Measurements from ENCODE around the gene SPATA21. TPM values are rescaled to one million over a fixed set of nuclear protein-coding genes. Genes with fewer than 3 reads are reported as not detected.

SPATA21 gene
- total RNA-seq, 1 donor from 2014 or later, result not detected

DNA sequence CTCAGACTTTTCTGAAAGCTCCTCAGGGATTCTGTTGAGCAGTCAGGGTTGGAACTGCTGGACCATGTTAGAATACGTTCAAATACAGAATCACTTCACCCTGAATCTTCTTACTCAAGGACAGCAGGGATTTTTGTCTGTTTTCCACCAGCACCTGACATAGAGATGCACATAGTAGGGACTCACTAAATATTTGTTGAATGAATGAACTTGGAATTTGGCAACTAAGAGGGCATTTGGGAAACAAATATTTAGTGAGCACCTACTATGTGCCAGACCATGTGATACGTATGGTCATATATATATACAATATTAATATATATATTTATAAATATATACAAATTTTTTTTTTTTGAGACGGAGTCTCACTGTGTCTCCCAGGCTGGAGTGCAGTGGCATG lies 80.4 kb downstream of the SPATA21 start:
- peaks cover 6% of the 10 kb centered on the region for H3K4me1 Mint-ChIP-seq (ENCODE audit: unreplicated experiment)
- no peak overlapping the region for H3K27ac Mint-ChIP-seq (ENCODE audit: unreplicated experiment)
- no peaks in the 10 kb centered on the region for H3K36me3 Mint-ChIP-seq (ENCODE audit: low read depth, unreplicated experiment)
- H3K4me3 Mint-ChIP-seq (ENCODE audit: unreplicated experiment), result no peak overlapping the region
- H3K27me3 Mint-ChIP-seq (ENCODE audit: unreplicated experiment), result peaks cover 3% of the 10 kb centered on the region
- TF ChIP-seq, protein P1, sequence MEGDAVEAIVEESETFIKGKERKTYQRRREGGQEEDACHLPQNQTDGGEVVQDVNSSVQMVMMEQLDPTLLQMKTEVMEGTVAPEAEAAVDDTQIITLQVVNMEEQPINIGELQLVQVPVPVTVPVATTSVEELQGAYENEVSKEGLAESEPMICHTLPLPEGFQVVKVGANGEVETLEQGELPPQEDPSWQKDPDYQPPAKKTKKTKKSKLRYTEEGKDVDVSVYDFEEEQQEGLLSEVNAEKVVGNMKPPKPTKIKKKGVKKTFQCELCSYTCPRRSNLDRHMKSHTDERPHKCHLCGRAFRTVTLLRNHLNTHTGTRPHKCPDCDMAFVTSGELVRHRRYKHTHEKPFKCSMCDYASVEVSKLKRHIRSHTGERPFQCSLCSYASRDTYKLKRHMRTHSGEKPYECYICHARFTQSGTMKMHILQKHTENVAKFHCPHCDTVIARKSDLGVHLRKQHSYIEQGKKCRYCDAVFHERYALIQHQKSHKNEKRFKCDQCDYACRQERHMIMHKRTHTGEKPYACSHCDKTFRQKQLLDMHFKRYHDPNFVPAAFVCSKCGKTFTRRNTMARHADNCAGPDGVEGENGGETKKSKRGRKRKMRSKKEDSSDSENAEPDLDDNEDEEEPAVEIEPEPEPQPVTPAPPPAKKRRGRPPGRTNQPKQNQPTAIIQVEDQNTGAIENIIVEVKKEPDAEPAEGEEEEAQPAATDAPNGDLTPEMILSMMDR (IDR thresholded peaks at IDR 0.05; ENCODE audit: unreplicated experiment), result no peak
- H3K9me3 Mint-ChIP-seq (ENCODE audit: unreplicated experiment), result no peaks in the 10 kb centered on the region
- DNase-seq (ENCODE audit: low spot score), result no peak

DNA sequence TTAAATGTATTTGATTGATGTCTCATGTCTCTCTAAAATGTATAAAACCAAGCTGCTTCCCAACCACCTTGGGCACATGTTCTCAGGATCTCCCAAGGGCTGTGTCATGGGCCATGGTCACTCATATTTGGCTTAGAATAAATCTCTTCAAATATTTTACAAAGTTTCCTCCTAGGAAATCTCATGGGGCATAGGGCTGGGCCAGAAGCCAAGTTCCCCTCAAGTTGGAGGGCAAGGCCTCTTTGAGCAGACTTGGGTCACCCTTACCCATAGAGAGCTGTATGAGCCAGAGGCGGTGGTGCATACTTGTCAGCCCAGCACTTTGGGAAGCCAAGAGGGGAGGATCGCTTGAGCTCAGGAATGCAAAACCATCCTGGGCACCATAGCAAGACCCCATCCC lies 82.6 kb downstream of the SPATA21 start:
- no peak overlapping the region for H3K27ac Mint-ChIP-seq (ENCODE audit: unreplicated experiment)
- peaks cover 7% of the 10 kb centered on the region for H3K36me3 Mint-ChIP-seq (ENCODE audit: low read depth, unreplicated experiment)
- no peaks in the 10 kb centered on the region for H3K9me3 Mint-ChIP-seq (ENCODE audit: unreplicated experiment)
- H3K27me3 Mint-ChIP-seq (ENCODE audit: unreplicated experiment), result peaks cover 3% of the 10 kb centered on the region
- TF ChIP-seq, protein P1 (IDR thresholded peaks at IDR 0.05; ENCODE audit: unreplicated experiment), result no peak
- no peak overlapping the region for H3K4me3 Mint-ChIP-seq (ENCODE audit: unreplicated experiment)
- peaks cover 16% of the 10 kb centered on the region for H3K4me1 Mint-ChIP-seq (ENCODE audit: unreplicated experiment)
- no peak for DNase-seq (ENCODE audit: low spot score)

DNA sequence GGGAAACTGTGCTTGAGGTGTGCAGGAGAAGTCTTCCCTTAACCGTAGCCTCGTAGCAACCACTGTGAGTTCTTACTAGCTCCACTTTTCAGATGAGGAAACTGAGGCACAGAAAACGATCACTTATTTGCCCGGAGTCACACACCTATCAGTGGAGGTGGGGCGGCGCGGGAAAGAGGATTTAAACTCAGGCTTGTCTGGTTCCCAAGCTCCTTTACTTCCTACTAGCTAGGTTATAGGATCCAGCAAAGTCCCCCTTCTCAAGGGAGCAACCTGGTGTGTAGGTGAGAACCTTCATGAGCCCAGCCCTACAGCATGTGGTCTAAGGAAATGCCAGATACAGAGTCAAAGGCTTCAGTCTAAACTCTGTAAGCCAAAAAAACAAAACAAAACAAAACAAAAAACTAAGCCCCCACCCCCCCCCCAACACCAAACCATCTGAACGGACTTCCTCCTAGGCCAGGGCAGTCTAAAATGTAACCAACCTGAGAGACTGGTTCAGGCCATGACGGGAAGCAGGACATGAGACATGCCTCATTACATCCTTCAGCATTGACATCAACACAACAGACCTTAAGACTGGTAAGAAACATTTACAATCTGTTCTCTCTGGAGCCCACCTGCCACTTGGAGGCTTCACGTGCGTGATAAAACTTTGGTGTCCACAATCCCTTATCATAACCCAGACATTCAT lies 84.2 kb downstream of the SPATA21 start:
- TF ChIP-seq, protein P1 (IDR thresholded peaks at IDR 0.05; ENCODE audit: unreplicated experiment), result no peak
- peaks cover 16% of the 10 kb centered on the region for H3K4me1 Mint-ChIP-seq (ENCODE audit: unreplicated experiment)
- H3K27me3 Mint-ChIP-seq (ENCODE audit: unreplicated experiment), result peaks cover 3% of the 10 kb centered on the region
- H3K9me3 Mint-ChIP-seq (ENCODE audit: unreplicated experiment), result no peaks in the 10 kb centered on the region
- DNase-seq (ENCODE audit: low spot score), result no peak
- peak overlapping the region; percentile 94 for H3K27ac Mint-ChIP-seq (ENCODE audit: unreplicated experiment)
- H3K36me3 Mint-ChIP-seq (ENCODE audit: low read depth, unreplicated experiment), result peaks cover 7% of the 10 kb centered on the region
- peak overlapping the region; percentile 86 for H3K4me3 Mint-ChIP-seq (ENCODE audit: unreplicated experiment)

DNA sequence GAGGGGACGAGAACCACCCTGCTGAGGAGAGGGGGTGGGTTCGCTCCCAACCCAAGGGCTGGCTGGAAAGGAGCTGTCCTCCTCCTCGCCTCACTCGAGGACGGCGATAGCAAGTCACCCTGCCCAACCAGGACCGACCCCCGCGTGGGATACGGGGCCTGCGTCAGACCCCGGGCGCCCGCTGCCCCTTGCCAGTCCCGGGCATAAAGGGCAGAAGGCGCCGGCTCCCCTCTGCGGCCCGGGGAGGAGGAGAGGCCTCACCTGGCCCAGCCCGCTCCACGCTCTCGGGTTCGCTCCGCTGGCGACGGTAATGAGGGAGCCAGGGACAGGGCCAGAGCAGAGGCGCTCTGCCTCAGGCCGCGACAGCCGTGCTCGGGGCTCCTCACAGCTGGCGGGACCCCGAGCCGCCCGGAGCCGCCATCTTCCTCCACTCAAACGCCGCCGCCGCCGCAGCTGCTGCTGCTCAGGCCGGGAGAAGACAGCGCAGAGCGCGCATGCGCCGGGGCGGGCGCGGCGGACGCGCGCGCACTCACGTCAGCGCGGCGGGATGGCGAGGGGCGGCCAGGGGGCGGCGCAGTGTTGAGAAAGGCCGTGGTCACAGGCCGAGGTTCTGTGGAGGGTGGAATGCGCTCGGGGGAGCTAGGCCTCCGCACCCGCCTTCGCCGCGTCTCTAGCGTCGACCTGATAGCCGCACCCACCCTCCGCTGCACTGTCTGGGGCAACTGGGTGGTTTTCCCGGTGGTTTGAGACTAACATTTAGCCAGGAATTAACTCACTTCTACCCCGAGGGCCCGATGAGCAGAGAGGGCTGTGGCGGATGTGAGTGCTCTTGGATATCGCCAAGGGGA lies 85.0 kb downstream of the SPATA21 start, which contains the start of gene FBXO42:
FBXO42 (minus strand) TSS at position 487 of the 848 bp plus-strand sequence. CDS start 37,062 bp downstream, outside the sequence.
- DNase-seq (ENCODE audit: low spot score), result peak; percentile 96
- Mint-ChIP-seq H3K9me3 (ENCODE audit: unreplicated experiment) (no peaks in the 10 kb centered on the region), H3K27ac (ENCODE audit: unreplicated experiment) (peak within 1 kb of the TSS; percentile 94), H3K36me3 (ENCODE audit: low read depth, unreplicated experiment) (peaks cover 7% of the 10 kb centered on the region), H3K27me3 (ENCODE audit: unreplicated experiment) (peaks cover 3% of the 10 kb centered on the region), H3K4me3 (ENCODE audit: unreplicated experiment) (peak within 1 kb of the TSS; percentile 97), H3K4me1 (ENCODE audit: unreplicated experiment) (peaks cover 16% of the 10 kb centered on the region)
- TF ChIP-seq, protein P1 (IDR thresholded peaks at IDR 0.05; ENCODE audit: unreplicated experiment), result no peak

Measured in endothelial cell (in vitro differentiated cells).